ENCODE data around the gene PPIP5K2. TPM values are rescaled to one million over a fixed set of nuclear protein-coding genes. Genes with fewer than 3 reads are reported as not detected.
"Not testable (repeated sequence)": the region's sequence is repeated elsewhere in the genome, so short reads cannot be mapped to it uniquely, and the experiment has no call there.

PPIP5K2 gene
- total and polyA plus RNA-seq, 2 donors (not counting 3 experiments of a cell fraction or from before 2014, with no cell fraction given): 20.8 to 69.4 TPM

DNA sequence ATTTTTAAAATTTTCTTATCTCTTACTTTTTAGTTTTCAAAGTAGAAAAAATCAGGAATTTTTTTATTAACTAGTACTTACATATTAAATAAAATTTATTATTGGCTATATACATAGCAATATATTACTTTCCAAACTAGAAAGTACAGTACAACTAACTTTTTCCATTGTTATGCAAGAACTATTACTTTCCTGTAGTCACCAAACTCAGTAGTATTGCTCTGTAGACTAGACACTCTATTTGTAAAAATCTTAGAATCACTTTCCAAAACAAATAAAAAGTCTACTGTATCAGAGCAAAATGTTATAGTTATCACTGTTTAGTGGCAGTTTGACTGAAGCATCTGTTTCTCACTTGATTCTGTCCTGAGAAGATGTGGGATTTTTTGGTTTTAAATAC, 83.1 kb downstream of the PPIP5K2 start:
- FAIRE-seq: no peak
- Histone ChIP-seq H3K36me3 (ENCODE audit: control insufficient read depth in 2 of 2, extremely low read depth in 1 of 2, insufficient read depth in 2 of 2, low read length in 2 of 2) (no peaks in the 10 kb centered on the region), H3K4me2 (ENCODE audit: insufficient read depth, low read length) (no peak overlapping the region), H4K20me1 (replicated peaks; ENCODE audit: control insufficient read depth, extremely low read depth, insufficient read depth, low read length) (no peaks in the 10 kb centered on the region), H3K9me1 (replicated peaks; ENCODE audit: control insufficient read depth, extremely low read depth, insufficient read depth, low read length) (no peaks in the 10 kb centered on the region), H3K79me2 (ENCODE audit: control insufficient read depth, insufficient read depth, low read length) (no peaks in the 10 kb centered on the region), H2AFZ (ENCODE audit: low read depth, low read length) (no peak overlapping the region), H3K4me1 (ENCODE audit: control insufficient read depth, extremely low read depth, insufficient read depth, low read length) (peaks cover 15% of the 10 kb centered on the region), H3K9me3 (replicated peaks; ENCODE audit: control insufficient read depth, insufficient read depth, low read length) (no peaks in the 10 kb centered on the region), H3K27me3 (ENCODE audit: control insufficient read depth in 2 of 2, insufficient read depth in 2 of 2, low read length in 2 of 2) (no peaks in the 10 kb centered on the region), H3K4me3 (replicated peaks in 1 of 3; ENCODE audit: insufficient read depth in 1 of 3, low read depth in 1 of 3, low read length in 3 of 3) (no peak overlapping the region), H3K9ac (replicated peaks; ENCODE audit: extremely low read depth, insufficient read depth, low read length) (no peak overlapping the region), H3K27ac (ENCODE audit: insufficient read depth, low read depth, low read length) (no peak overlapping the region)
- intact Hi-C loops (cut with micrococcal nuclease): no loop called here
- TF ChIP-seq POLR2AphosphoS5 (IDR thresholded peaks at IDR 0.05; ENCODE audit: insufficient read depth, low read depth, low read length) (no peak), MYC (IDR thresholded peaks at IDR 0.05; ENCODE audit: low read depth, low read length) (no peak), FOS (IDR thresholded peaks at IDR 0.05; ENCODE audit: borderline replicate concordance, insufficient read depth, low read length) (no peak), GATA2 (IDR thresholded peaks at IDR 0.05; ENCODE audit: insufficient read depth, insufficient read length, low read depth, low read length) (no peak), POLR2A (IDR thresholded peaks at IDR 0.05; ENCODE audit: low read depth, low read length) (no peak), MAX (IDR thresholded peaks at IDR 0.05; ENCODE audit: insufficient read depth, insufficient read length) (no peak), JUN (IDR thresholded peaks at IDR 0.05; ENCODE audit: borderline replicate concordance, insufficient read depth, insufficient read length, low read depth) (no peak), EZH2 (IDR thresholded peaks at IDR 0.05; ENCODE audit: borderline replicate concordance, low read depth, low read length, severe bottlenecking) (no peak), CTCF (IDR thresholded peaks at IDR 0.05; ENCODE audit: extremely low read depth in 1 of 2, insufficient read depth in 1 of 2, low read depth in 1 of 2, low read length in 2 of 2) (no peak)
- no peak for DNase-seq (ENCODE audit: low read depth, low spot score)
- dilution Hi-C loops (cut with MboI; ENCODE audit: extremely low pct_ligation_motif_present, low sequenced_read_pairs): no loop called here
- CTCF ChIA-PET: interaction anchor here (0.8 to 1.6 kb wide), 2 partner anchors 12 to 21 kb away, joined by 3 to 6 read pairs; no protein-coding TSS in a partner anchor
- POLR2A ChIA-PET: no interaction called here
- BruUV-seq (replicated peaks): no TSS peak

DNA sequence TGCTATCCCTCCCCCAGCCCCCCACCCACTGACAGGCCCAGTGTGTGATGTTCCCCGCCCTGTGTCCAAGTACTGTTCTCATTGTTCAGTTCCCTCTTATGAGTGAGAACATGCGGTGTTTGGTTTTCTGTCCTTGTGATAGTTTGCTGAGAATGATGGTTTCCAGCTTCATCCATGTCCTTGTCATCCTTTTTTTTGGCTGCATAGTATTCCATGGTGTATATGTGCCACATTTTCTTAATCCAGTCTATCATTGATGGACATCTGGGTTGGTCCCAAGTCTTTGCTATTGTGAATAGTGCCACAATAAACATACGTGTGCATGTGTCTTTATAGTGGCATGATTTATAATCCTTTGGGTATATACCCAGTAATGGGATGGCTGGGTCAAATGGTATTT, 84.9 kb downstream of the PPIP5K2 start:
- FAIRE-seq; H3K9me3 ChIP-seq (replicated peaks; ENCODE audit: control insufficient read depth, insufficient read depth, low read length); intact Hi-C loops (cut with micrococcal nuclease); H3K9me1 ChIP-seq (replicated peaks; ENCODE audit: control insufficient read depth, extremely low read depth, insufficient read depth, low read length); POLR2A ChIA-PET; BruUV-seq (replicated peaks); H4K20me1 ChIP-seq (replicated peaks; ENCODE audit: control insufficient read depth, extremely low read depth, insufficient read depth, low read length); CTCF ChIA-PET; H3K4me2 ChIP-seq (ENCODE audit: insufficient read depth, low read length); H3K79me2 ChIP-seq (ENCODE audit: control insufficient read depth, insufficient read depth, low read length); H3K27ac ChIP-seq (ENCODE audit: insufficient read depth, low read depth, low read length); dilution Hi-C loops (cut with MboI; ENCODE audit: extremely low pct_ligation_motif_present, low sequenced_read_pairs); H3K36me3 ChIP-seq (ENCODE audit: control insufficient read depth in 2 of 2, extremely low read depth in 1 of 2, insufficient read depth in 2 of 2, low read length in 2 of 2); H3K4me3 ChIP-seq (replicated peaks in 1 of 3; ENCODE audit: insufficient read depth in 1 of 3, low read depth in 1 of 3, low read length in 3 of 3); H3K27me3 ChIP-seq (ENCODE audit: control insufficient read depth in 2 of 2, insufficient read depth in 2 of 2, low read length in 2 of 2); H3K9ac ChIP-seq (replicated peaks; ENCODE audit: extremely low read depth, insufficient read depth, low read length); H2AFZ ChIP-seq (ENCODE audit: low read depth, low read length); DNase-seq (ENCODE audit: low read depth, low spot score): not testable (repeated sequence)
- peaks cover 27% of the 10 kb centered on the region for H3K4me1 ChIP-seq (ENCODE audit: control insufficient read depth, extremely low read depth, insufficient read depth, low read length)
